Measurements from ENCODE around the gene KPNA1.

KPNA1 gene

GRCh38 chr3:122390665-122391064, 124.1 kb downstream of the KPNA1 start:
- in situ Hi-C loops (cut with MboI; ENCODE audit: low pct_unique_long_range_greater_than_20kb, low sequenced_read_pairs, unreplicated experiment): no loop called here
- no peak for TF ChIP-seq CTCF (IDR thresholded peaks at IDR 0.05; ENCODE audit: extremely low read depth, insufficient read depth, missing control alignments)
- DNase-seq (ENCODE audit: low spot score): no peak

- no peak for TF ChIP-seq CTCF (IDR thresholded peaks at IDR 0.05; ENCODE audit: extremely low read depth, insufficient read depth, missing control alignments)
- in situ Hi-C loops (cut with MboI; ENCODE audit: low pct_unique_long_range_greater_than_20kb, low sequenced_read_pairs, unreplicated experiment): no loop called here
- no peak for DNase-seq (ENCODE audit: low spot score)
Measured at GRCh38 chr3:122389892-122390291, 124.8 kb downstream of the KPNA1 start.

GRCh38 chr3:122389197-122389596, 125.5 kb downstream of the KPNA1 start:
- in situ Hi-C loops (cut with MboI; ENCODE audit: low pct_unique_long_range_greater_than_20kb, low sequenced_read_pairs, unreplicated experiment): no loop called here
- DNase-seq (ENCODE audit: low spot score): no peak
- TF ChIP-seq CTCF (IDR thresholded peaks at IDR 0.05; ENCODE audit: extremely low read depth, insufficient read depth, missing control alignments): no peak

GRCh38 chr3:122387709-122388108, 127.0 kb downstream of the KPNA1 start:
- TF ChIP-seq CTCF (IDR thresholded peaks at IDR 0.05; ENCODE audit: extremely low read depth, insufficient read depth, missing control alignments): no peak
- DNase-seq (ENCODE audit: low spot score): no peak
- in situ Hi-C loops (cut with MboI; ENCODE audit: low pct_unique_long_range_greater_than_20kb, low sequenced_read_pairs, unreplicated experiment): no loop called here

GRCh38 chr3:122383771-122384697, 130.7 kb downstream of the KPNA1 start, which contains the start of gene FAM162A:
Gene FAM162A, plus strand, starts transcription at chr3:122384182. Its CDS starts 84 bp downstream, at chr3:122384266.
- in situ Hi-C loops (cut with MboI; ENCODE audit: low pct_unique_long_range_greater_than_20kb, low sequenced_read_pairs, unreplicated experiment): no loop called here
- peak; percentile 83 for TF ChIP-seq CTCF (IDR thresholded peaks at IDR 0.05; ENCODE audit: extremely low read depth, insufficient read depth, missing control alignments)
- peak; percentile 91 for DNase-seq (ENCODE audit: low spot score)

GRCh38 chr3:122382888-122383666, 131.7 kb downstream of the KPNA1 start, which contains the start of gene MIX23:
Gene MIX23, minus strand, starts transcription at chr3:122383231. Its CDS starts 7 bp downstream, at chr3:122383224.
- in situ Hi-C loops (cut with MboI; ENCODE audit: low pct_unique_long_range_greater_than_20kb, low sequenced_read_pairs, unreplicated experiment): no loop called here
- peak; percentile 84 for DNase-seq (ENCODE audit: low spot score)
- no peak for TF ChIP-seq CTCF (IDR thresholded peaks at IDR 0.05; ENCODE audit: extremely low read depth, insufficient read depth, missing control alignments)
